ENCODE measurements around the gene TCERG1L.

Gene TCERG1L

DNA sequence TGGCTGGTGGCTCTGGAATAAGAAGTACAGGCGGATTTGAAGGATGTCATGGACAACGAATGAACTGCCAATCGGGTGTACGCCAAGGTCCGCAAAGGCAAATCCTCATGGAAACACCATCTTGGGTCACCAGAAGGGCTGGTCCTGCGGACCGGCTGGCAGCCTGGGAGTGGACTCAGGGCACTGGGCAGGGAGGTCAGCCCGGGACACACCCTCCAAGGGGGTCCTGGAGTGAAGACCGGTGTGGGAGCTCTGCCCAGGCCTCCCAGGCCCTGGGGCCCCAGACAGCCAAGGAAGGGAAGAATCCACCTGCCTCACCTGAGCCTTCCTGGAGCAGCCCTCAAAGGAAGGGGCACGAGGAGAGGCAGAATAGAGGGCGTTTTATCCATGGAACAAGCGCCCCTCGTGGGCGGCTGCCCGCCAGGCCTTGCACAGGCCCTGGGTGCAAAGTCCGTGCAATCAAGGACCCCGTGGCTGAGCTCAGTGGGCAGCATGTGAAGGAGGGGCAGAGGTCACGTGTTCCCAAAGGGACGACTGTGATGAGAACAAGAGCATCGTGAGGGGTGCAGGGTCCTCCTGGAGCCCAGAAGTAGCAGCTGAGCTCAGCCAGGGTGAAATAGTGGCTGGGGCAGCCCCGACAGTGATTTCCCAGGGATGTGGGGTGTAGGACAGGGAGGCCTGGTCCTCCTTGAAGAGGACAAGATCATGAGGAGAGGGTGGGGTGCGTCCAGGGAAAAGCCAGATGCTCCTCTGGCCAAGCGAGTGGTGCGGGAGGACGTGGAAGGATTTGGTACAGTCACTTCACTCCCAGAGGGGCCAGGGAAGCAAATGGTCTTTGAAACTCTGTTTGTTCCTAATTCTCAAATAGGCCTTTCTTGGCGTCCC lies 105.2 kb downstream of the TCERG1L start:
- DNase-seq, result no peak

- no peak for DNase-seq
Observed at GRCh38 chr10:131205556-131205955, 106.0 kb downstream of the TCERG1L start.

GRCh38 chr10:131204406-131205152 lies 106.9 kb downstream of the TCERG1L start:
- no peak for DNase-seq

DNA sequence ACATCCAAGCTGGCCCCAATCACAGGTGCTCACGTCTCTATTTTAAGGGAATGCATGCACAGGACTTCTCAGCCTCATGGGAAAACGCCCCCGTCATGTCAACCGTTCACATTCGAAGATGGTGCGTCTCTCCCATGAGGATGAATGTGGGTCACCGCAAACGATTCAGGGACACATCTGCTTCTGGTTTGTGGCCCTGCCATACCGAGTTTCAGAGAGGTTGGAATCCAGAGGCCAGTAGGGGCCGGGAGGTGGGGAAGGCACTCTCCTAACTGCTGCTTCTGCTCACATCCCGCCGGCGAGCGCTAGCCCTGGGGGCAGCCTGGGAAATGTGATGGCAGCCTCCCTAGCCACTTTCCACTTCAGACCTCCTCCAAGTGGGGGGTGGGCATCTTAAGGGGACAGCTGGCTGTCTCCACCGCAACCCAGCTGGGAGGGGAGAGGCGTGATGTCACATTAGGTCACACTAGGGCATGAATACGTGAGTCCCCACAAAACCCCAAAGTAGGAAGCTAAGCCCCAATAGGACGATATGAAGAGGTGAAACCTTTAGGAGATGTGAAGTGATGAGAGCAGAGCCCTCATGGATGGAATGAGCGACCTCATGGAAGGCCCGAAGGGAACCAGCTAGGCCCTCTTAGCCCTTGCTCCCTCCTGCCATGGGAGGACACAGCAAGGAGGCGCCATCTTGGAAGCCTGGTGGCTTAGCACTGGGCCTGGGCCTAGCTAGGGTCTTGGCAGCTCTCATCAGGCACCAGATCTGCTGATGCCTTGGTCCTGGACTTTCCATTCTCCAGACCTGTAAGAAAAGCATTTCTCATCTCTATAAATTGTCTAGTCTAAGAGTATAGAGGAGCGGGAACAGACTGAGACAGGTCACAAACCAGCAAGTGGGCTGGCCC lies 107.8 kb downstream of the TCERG1L start:
- no peak for DNase-seq

GRCh38 chr10:131202990-131203389 lies 108.5 kb downstream of the TCERG1L start:
- DNase-seq, result peak; percentile 78

DNA sequence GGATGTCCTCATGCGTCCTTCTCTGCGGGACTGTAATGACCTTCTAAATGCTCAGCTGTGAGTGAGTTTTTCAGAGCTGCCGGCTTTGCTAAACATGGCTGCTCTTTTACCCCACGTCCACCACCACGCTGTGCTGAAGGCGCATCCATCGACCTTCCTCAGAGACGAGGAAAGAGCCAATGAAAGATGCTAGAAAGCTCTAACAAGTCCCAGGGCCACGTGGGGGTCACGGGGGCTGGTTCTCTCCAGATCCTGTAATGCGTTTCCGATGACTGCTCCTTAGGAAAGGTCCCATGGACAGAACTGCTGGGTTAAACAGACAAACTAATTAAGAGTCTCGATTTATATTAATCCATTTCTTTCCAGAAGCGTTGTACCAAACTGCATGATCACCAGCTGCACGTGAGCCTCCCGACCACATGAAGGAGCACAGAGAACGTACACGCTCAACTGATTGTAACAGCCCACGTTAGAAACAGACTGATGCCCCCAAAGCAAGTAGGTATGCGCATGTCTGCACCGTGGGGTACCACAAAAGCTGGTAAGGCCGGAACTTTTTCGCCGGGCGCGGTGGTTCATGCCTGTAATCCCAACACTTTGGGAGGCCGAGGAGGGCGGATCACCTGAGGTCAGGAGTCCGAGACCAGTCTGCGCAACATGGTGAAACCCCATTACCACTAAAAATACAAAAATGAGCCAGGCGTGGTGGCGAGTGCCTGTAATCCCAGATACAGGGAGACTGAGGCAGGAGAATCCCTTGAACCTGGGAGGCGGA lies 109.6 kb downstream of the TCERG1L start:
- DNase-seq, result no peak

DNA sequence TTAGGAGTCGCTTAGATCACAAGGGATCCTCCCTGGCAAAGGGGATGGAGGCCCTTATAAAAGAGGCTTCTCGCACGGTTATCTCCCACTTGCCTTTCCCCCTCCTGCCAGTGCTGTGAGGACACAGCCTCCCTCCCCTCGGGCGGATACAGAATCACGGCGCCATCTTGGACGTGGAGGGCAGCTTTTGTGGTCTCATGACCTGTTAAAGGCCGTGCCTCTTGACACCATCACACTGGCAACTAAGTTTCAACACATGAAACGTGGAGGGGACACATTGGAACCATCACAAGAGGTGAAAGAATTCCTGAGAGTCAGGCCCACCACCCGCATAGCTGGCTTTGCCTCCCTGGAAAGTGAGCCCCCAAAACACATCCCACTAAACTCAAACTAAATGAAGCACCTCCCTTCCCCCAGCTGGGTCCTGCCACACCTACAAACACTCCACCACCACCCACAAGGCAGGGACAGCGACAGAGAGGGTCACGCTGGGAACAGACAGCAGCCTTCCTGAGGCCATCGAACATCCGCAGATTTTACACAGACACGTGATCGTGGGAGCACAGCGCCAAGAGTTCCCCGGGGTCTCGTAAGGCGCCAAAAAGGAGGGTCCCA lies 110.6 kb downstream of the TCERG1L start:
- no peak for DNase-seq

DNA sequence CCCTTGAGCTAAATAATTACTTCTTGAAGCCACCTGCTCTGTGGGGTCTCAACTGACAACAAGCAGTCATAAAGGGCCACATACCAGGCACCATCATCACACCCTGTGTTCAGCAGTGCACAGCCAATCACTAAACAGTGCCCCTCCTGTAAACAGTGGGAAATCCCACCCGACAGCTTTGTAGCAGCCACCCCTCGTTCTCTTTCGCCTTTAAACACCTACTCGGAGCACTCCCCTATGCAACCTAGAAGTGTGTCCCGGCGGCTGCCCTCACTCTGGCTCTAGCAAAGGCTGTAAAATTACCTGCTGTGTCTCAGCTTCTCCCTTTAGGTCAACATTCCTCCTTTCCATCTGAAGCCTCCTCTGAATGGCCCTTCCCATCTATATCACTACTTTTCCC lies 111.9 kb downstream of the TCERG1L start:
- DNase-seq, result no peak

- no peak for DNase-seq
Observed at GRCh38 chr10:131198843-131199242, 112.7 kb downstream of the TCERG1L start.

- no peak for DNase-seq
Observed at GRCh38 chr10:131198401-131198800, 113.1 kb downstream of the TCERG1L start.

DNA sequence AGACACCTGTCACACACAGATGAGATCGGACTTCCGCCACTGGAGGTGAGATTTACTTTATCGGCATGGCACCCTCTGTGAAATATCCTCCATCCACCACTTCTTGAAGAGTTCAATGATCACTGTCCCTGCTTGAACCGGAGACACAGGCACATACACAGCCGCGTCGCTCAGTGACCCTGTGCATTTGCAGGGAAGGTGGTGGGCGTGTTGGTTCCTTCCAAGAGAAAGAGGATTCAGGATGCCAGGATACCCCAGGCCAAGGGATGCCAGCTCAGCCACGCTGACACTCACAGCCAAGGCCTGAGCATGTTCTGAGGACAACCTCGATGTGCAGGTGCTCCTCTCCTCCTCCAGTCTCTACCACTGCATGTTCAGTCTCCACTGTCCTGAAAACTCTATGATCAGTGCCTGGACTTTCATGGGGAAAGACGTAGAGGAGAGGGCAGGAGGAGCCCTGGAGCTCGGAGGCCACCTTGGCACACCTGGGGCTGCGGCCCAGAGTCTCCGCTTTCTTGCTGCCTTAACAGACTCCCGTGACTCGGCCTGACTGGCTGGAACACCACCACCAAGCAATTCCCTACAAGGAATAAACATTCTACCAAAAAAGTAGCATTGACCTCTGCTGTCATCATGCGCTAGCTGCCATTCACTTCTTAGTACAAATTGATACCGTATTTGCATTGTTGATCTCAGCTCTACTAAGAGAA lies 115.2 kb downstream of the TCERG1L start:
- DNase-seq, result no peak

- no peak for DNase-seq
Observed at GRCh38 chr10:131195558-131196159, 115.9 kb downstream of the TCERG1L start.

DNA sequence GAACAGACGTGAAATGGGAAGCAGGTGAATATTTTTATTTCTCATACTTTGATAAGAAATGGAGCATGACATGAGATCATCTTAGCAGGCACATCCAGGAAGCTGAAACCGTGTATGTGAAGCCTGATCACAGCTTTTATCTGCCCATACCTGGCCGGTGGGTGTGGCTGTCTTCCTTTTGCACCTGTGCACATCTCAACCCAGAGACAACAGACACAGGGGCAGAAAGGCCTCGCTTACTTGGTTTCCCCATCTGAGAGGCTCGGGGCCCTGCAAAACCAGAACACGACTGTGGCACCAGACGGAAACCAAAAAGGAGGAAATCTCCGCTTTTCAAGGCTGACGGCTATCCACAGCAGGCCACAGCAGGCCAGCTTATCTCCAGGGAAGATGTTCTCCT lies 116.4 kb downstream of the TCERG1L start:
- no peak for DNase-seq

GRCh38 chr10:131193923-131194322 lies 117.6 kb downstream of the TCERG1L start:
- no peak for DNase-seq

GRCh38 chr10:131188494-131188893 lies 123.0 kb downstream of the TCERG1L start:
- DNase-seq, result no peak

- no peak for DNase-seq
Observed at GRCh38 chr10:131187926-131188325, 123.6 kb downstream of the TCERG1L start.

- no peak for DNase-seq
Observed at GRCh38 chr10:131187274-131187673, 124.2 kb downstream of the TCERG1L start.

- DNase-seq, result no peak
Observed at GRCh38 chr10:131186547-131187253, 124.8 kb downstream of the TCERG1L start.

GRCh38 chr10:131184503-131184902 lies 127.0 kb downstream of the TCERG1L start:
- no peak for DNase-seq

DNA sequence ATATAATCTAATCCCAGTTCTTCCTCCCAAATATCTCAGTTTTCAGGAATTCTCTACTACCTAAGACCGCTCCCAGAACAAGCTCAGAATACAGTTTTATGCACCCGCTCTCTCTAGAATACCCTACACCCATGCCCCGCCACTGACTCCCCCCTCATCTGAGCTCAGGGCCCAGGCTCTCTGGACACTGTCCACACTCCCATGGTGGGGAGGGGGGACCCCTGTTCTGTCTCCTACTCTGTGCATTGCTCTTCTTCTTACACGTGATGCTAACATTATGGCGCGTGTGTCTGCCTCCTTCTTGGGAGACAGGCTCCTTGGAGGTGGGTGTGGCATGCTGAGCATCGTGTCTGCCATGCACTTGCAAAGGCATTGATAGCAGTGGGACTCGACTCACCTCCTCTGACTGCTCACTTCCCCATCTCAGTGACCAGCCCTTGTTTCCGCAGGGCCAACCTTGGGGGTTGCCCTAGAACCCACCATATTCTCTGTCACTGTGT lies 127.9 kb downstream of the TCERG1L start:
- no peak for DNase-seq
